Hepatocyte (in vitro differentiated cells): ENCODE results near the gene OR4D10. TPM values are rescaled to one million over a fixed set of nuclear protein-coding genes. Genes with fewer than 3 reads are reported as not detected.

Experiments used
- DNase-seq: peaks from one replicate; pipeline ENCODE4 v3.0.0-alpha.2; 2016; ENCODE audit warnings: low spot score
- H2AFZ ChIP-seq: fragments of 200-600 bp; sonication (generic); 2 replicates; pipeline ENCODE4 v1.6.0; 2016; ENCODE audit warnings: antibody characterized with exemption, mild to moderate bottlenecking
- H3K27ac ChIP-seq: fragments of 200-600 bp; sonication (generic); 2 replicates; pipeline ENCODE4 v1.5.1; 2016; ENCODE audit warnings: mild to moderate bottlenecking
- H3K27me3 ChIP-seq: fragments of 200-600 bp; sonication (generic); 2 replicates; pipeline ENCODE4 v1.6.1; 2016
- H3K36me3 ChIP-seq: fragments of 200-600 bp; sonication (generic); replicated peaks from 2 replicates; pipeline ENCODE4 v1.5.1; 2016; ENCODE audit warnings: low read depth; ENCODE audit not compliant: insufficient read depth
- H3K4me1 ChIP-seq: fragments of 200-600 bp; sonication (generic); 2 replicates; pipeline ENCODE4 v1.5.1; 2016; ENCODE audit warnings: mild to moderate bottlenecking, moderate library complexity; ENCODE audit not compliant: insufficient read depth
- H3K4me2 ChIP-seq: fragments of 200-600 bp; sonication (generic); 2 replicates; pipeline ENCODE4 v1.6.0; 2016
- H3K4me3 ChIP-seq: fragments of 200-600 bp; sonication (generic); 2 replicates; pipeline ENCODE4 v1.5.1; 2016; ENCODE audit warnings: mild to moderate bottlenecking
- H3K79me2 ChIP-seq: fragments of 200-600 bp; sonication (generic); 2 replicates; pipeline ENCODE4 v1.6.0; 2017; ENCODE audit warnings: mild to moderate bottlenecking
- H3K9me2 ChIP-seq: fragments of 200-600 bp; sonication (generic); replicated peaks from 2 replicates; pipeline ENCODE4 v1.6.0; 2017; ENCODE audit warnings: mild to moderate bottlenecking; ENCODE audit not compliant: insufficient read depth
- H3K9me3 ChIP-seq: fragments of 200-600 bp; sonication (generic); 2 replicates; pipeline ENCODE4 v1.5.1; 2016; ENCODE audit warnings: low read depth, mild to moderate bottlenecking
- H4K20me1 ChIP-seq: fragments of 200-600 bp; sonication (generic); 2 replicates; pipeline ENCODE4 v1.6.0; 2016; ENCODE audit warnings: mild to moderate bottlenecking; ENCODE audit not compliant: insufficient read depth, poor library complexity, severe bottlenecking
- EZH2 ChIP-seq: fragments of 200-600 bp; sonication (generic); IDR thresholded peaks from 2 replicates; pipeline ENCODE4 v1.6.1; 2016; ENCODE audit warnings: antibody characterized with exemption, mild to moderate bottlenecking, borderline replicate concordance
- EZH2phosphoT487 ChIP-seq: fragments of 200-600 bp; sonication (generic); IDR thresholded peaks from one replicate; pipeline ENCODE4 v1.6.1; 2018; ENCODE audit warnings: antibody characterized with exemption, mild to moderate bottlenecking, low read depth, moderate library complexity; ENCODE audit not compliant: unreplicated experiment, severe bottlenecking
- WGBS: methylation state at CpG from one replicate; pipeline ENCODE4 v1.1.6; 2016; ENCODE audit warnings: low lambda C conversion rate; ENCODE audit errors: missing lambda C conversion rate; 5-methylcytosine and 5-hydroxymethylcytosine counted together
- polyA plus RNA-seq: library from polyadenylated mRNA; unstranded; fragments of >200 nt; fragmentation: Nextera tagmentation; extraction: Ambion mirVana; gene quantifications from 2 replicates; pipeline ENCODE4 v1.2.1, GENCODE V29; 2016
- total RNA-seq: library from RNA; depleted of rRNA; stranded (reverse); fragments of >200 nt; gene quantifications from 2 replicates; pipeline ENCODE4 v1.2.3, GENCODE V29; 2014
- TF ChIP-seq, protein P1 (sequence below): fragments of 200-600 bp; sonication (generic); IDR thresholded peaks from 2 replicates; pipeline ENCODE4 v1.5.1; 2016; ENCODE audit warnings: antibody characterized with exemption, mild to moderate bottlenecking; ENCODE audit not compliant: poor library complexity

Gene OR4D10
- total and polyA plus RNA-seq, 2 experiments from 2014 or later = not detected

- no peaks in the 10 kb centered on the region for H3K79me2 ChIP-seq
- TF ChIP-seq EZH2phosphoT487 (no peak), EZH2 (no peak)
- TF ChIP-seq, protein P1, sequence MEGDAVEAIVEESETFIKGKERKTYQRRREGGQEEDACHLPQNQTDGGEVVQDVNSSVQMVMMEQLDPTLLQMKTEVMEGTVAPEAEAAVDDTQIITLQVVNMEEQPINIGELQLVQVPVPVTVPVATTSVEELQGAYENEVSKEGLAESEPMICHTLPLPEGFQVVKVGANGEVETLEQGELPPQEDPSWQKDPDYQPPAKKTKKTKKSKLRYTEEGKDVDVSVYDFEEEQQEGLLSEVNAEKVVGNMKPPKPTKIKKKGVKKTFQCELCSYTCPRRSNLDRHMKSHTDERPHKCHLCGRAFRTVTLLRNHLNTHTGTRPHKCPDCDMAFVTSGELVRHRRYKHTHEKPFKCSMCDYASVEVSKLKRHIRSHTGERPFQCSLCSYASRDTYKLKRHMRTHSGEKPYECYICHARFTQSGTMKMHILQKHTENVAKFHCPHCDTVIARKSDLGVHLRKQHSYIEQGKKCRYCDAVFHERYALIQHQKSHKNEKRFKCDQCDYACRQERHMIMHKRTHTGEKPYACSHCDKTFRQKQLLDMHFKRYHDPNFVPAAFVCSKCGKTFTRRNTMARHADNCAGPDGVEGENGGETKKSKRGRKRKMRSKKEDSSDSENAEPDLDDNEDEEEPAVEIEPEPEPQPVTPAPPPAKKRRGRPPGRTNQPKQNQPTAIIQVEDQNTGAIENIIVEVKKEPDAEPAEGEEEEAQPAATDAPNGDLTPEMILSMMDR = no peak
- H3K27ac ChIP-seq = no peak overlapping the region
- no peaks in the 10 kb centered on the region for H3K4me1 ChIP-seq
- H3K4me2 ChIP-seq = no peak overlapping the region
- H2AFZ ChIP-seq = no peak overlapping the region
- 68% methylated on average over 9 of the region's 9 CpGs for WGBS
- no peaks in the 10 kb centered on the region for H3K27me3 ChIP-seq
- H3K9me3 ChIP-seq = no peaks in the 10 kb centered on the region
- H3K9me2 ChIP-seq = no peaks in the 10 kb centered on the region
- no peak overlapping the region for H3K4me3 ChIP-seq
- H3K36me3 ChIP-seq = no peaks in the 10 kb centered on the region
- H4K20me1 ChIP-seq = no peaks in the 10 kb centered on the region
- DNase-seq = no peak
These were observed 2.1 kb downstream of the OR4D10 start for GRCh38 chr11:59475176-59475575.

DNA sequence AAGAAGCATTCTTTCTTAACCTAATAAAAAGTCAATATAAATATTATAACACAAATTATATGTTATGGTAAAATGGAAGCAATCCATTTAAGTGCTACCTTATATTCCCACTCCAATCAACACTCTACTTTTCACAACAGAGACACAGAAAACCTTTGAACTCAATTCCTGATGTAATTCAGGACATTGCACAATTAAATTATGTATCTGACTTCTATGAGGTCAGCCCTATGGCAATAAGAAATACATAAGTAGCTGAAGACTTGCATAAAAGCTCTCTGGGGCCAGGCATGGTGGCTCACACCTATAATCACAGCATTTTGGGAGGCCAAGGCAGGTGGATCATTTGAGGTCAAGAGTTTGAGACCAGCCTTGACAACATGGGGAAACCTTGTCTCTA is 6.8 kb downstream of the OR4D10 start:
- no peaks in the 10 kb centered on the region for H3K9me2 ChIP-seq
- DNase-seq = no peak
- H3K79me2 ChIP-seq = no peaks in the 10 kb centered on the region
- no peaks in the 10 kb centered on the region for H3K36me3 ChIP-seq
- no peak overlapping the region for H2AFZ ChIP-seq
- H3K4me2 ChIP-seq = no peak overlapping the region
- H3K4me3 ChIP-seq = no peak overlapping the region
- no peak overlapping the region for H3K27ac ChIP-seq
- no peaks in the 10 kb centered on the region for H3K27me3 ChIP-seq
- no peaks in the 10 kb centered on the region for H3K4me1 ChIP-seq
- H4K20me1 ChIP-seq = no peaks in the 10 kb centered on the region
- H3K9me3 ChIP-seq = no peaks in the 10 kb centered on the region
- TF ChIP-seq, protein P1 = no peak
- TF ChIP-seq EZH2phosphoT487 (no peak), EZH2 (no peak)

GRCh38 chr11:59480359-59480758 is 7.2 kb downstream of the OR4D10 start:
- TF ChIP-seq, protein P1 = no peak
- no peak for TF ChIP-seq EZH2phosphoT487
- TF ChIP-seq EZH2 = no peak
- H3K4me3 ChIP-seq = no peak overlapping the region
- H3K4me1 ChIP-seq = no peaks in the 10 kb centered on the region
- no peak overlapping the region for H3K27ac ChIP-seq
- H3K27me3 ChIP-seq = no peaks in the 10 kb centered on the region
- DNase-seq = no peak
- H3K4me2 ChIP-seq = no peak overlapping the region
- no peaks in the 10 kb centered on the region for H3K36me3 ChIP-seq
- no peaks in the 10 kb centered on the region for H3K79me2 ChIP-seq
- WGBS = 93% methylated on average over 3 of the region's 3 CpGs
- no peak overlapping the region for H2AFZ ChIP-seq
- no peaks in the 10 kb centered on the region for H3K9me3 ChIP-seq
- H3K9me2 ChIP-seq = no peaks in the 10 kb centered on the region
- H4K20me1 ChIP-seq = no peaks in the 10 kb centered on the region

DNA sequence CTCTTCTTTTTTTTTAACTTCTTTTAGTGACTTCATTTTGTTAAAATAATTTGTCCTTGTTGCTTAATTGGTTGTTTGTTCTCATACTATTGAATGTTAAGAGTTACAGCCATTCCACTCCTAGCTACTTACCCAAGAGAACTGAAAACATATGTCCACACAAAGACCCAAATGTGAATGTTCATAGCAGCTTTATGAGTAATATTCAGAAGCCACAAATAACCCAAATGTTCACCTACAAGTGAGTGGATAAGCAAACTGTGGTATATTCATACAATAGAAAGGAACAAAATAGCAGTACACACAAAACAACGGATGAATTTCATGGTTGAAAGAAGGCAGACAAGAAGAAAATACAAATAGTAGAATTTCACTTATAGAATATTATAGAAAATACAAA is 28.8 kb downstream of the OR4D10 start:
- 55% methylated on average over 1 of the region's 1 CpG for WGBS

More for the DNA sequence above, 28.8 kb downstream of the OR4D10 start:
- no peaks in the 10 kb centered on the region for H3K4me1 ChIP-seq
- no peaks in the 10 kb centered on the region for H3K27me3 ChIP-seq
- H3K9me3 ChIP-seq = no peaks in the 10 kb centered on the region
- no peak overlapping the region for H3K4me2 ChIP-seq
- H2AFZ ChIP-seq = no peak overlapping the region
- TF ChIP-seq EZH2 (no peak), EZH2phosphoT487 (no peak)
- TF ChIP-seq, protein P1 = no peak
- DNase-seq = no peak
- no peaks in the 10 kb centered on the region for H4K20me1 ChIP-seq
- H3K9me2 ChIP-seq = no peaks in the 10 kb centered on the region
- H3K27ac ChIP-seq = no peak overlapping the region
- H3K79me2 ChIP-seq = no peaks in the 10 kb centered on the region
- no peak overlapping the region for H3K4me3 ChIP-seq
- no peaks in the 10 kb centered on the region for H3K36me3 ChIP-seq
